PC-3 (cell line): ENCODE data around the gene MYRFL. TPM values are rescaled to one million over a fixed set of nuclear protein-coding genes. Genes with fewer than 3 reads are reported as not detected.
"Not testable (repeated sequence)": the region's sequence is repeated elsewhere in the genome, so short reads cannot be mapped to it uniquely, and the experiment has no call there.

Experiments
- ATAC-seq: fragments of 200-7000 bp; cut with Tn5 transposase; 2 replicates; pipeline ENCODE4 v1.9.1; 2020; ENCODE audit warnings: mild to moderate bottlenecking, moderate library complexity
- BruUV-seq: library from RNA; stranded (reverse); fragments of 400-500 nt; replicated peaks from 2 replicates; lab custom pipeline; 2021; lab: Mats Ljungman, UMichigan
- CTCF ChIA-PET: fragments of 300-600 bp; sonication (Branson Sonifier 250); formaldehyde crosslinking; loops from one replicate; lab custom pipeline; 2022; ENCODE audit warnings: antibody characterized with exemption; lab: Charles Lee
- POLR2A ChIA-PET: fragments of 300-600 bp; sonication (Branson Sonifier 250); formaldehyde crosslinking; loops from one replicate; lab custom pipeline; 2022; ENCODE audit warnings: antibody characterized with exemption; ENCODE audit not compliant: unreplicated experiment; lab: Charles Lee
- DNase-seq: peaks from one replicate; pipeline ENCODE4 v3.0.0-alpha.2; 2015
- H2AFZ ChIP-seq: fragments of 300-600 bp; sonication (generic); 2 replicates; pipeline ENCODE4 v1.6.0; 2016; ENCODE audit warnings: antibody characterized with exemption, low read length
- H3F3A ChIP-seq: fragments of 300-600 bp; sonication (generic); one replicate; pipeline ENCODE4 v1.6.0; 2017; ENCODE audit warnings: antibody characterized with exemption, low read length, control low read depth, mild to moderate bottlenecking; ENCODE audit not compliant: unreplicated experiment
- H3K27ac ChIP-seq: fragments of 300-600 bp; sonication (generic); 2 replicates; pipeline ENCODE4 v1.5.1; 2016; ENCODE audit warnings: mild to moderate bottlenecking, low read length
- H3K27me3 ChIP-seq: fragments of 300-600 bp; sonication (generic); 2 replicates; pipeline ENCODE4 v1.6.1; 2016; ENCODE audit warnings: low read length, mixed read lengths
- H3K36me3 ChIP-seq: fragments of 300-600 bp; sonication (generic); 2 replicates; pipeline ENCODE4 v1.6.1; 2016; ENCODE audit warnings: low read depth, mixed run types, low read length, mixed read lengths
- H3K4me1 ChIP-seq: fragments of 300-600 bp; sonication (generic); 2 replicates; pipeline ENCODE4 v1.5.1; 2016; ENCODE audit warnings: low read length; ENCODE audit not compliant: insufficient read depth
- H3K4me2 ChIP-seq: fragments of 300-600 bp; sonication (generic); 2 replicates; pipeline ENCODE4 v1.6.0; 2016; ENCODE audit warnings: low read length
- H3K4me3 ChIP-seq: fragments of 300-600 bp; sonication (generic); 2 replicates; pipeline ENCODE4 v1.5.1; 2016; ENCODE audit warnings: mild to moderate bottlenecking, low read length, mixed read lengths
- H3K79me2 ChIP-seq: fragments of 300-600 bp; sonication (generic); 2 replicates; pipeline ENCODE4 v1.6.1; 2017; ENCODE audit warnings: low read length, mixed read lengths
- H3K9ac ChIP-seq: fragments of 300-600 bp; sonication (generic); 2 replicates; pipeline ENCODE4 v1.6.0; 2016; ENCODE audit warnings: mild to moderate bottlenecking, low read length
- H3K9me2 ChIP-seq: fragments of 300-600 bp; sonication (generic); replicated peaks from 2 replicates; pipeline ENCODE4 v1.6.1; 2016; ENCODE audit warnings: mixed run types, low read length, mixed read lengths
- H3K9me3 ChIP-seq: fragments of 300-600 bp; sonication (generic); 2 replicates; pipeline ENCODE4 v1.6.1; 2016; ENCODE audit warnings: low read length, mixed read lengths
- H4K20me1 ChIP-seq: fragments of 300-600 bp; sonication (generic); 2 replicates; pipeline ENCODE4 v1.6.1; 2016; ENCODE audit warnings: low read length, mixed read lengths
- EZH2 ChIP-seq: fragments of 300-600 bp; sonication (generic); IDR thresholded peaks from one replicate; pipeline ENCODE4 v1.6.1; 2017; ENCODE audit warnings: antibody characterized with exemption, mild to moderate bottlenecking, low read length; ENCODE audit not compliant: unreplicated experiment
- EZH2phosphoT487 ChIP-seq: fragments of 300-600 bp; sonication (generic); IDR thresholded peaks from 2 replicates; pipeline ENCODE4 v1.6.1; 2018; ENCODE audit warnings: mild to moderate bottlenecking, antibody characterized with exemption, low read length, borderline replicate concordance
- intact Hi-C: fragments of 100-400 bp; cut with micrococcal nuclease; formaldehyde crosslinking; loops from 2 replicates; pipeline ENCODE4 v1.9.0; 2023
- total RNA-seq: library from RNA; depleted of rRNA; stranded (reverse); fragments of >200 nt; gene quantifications from 2 replicates; pipeline ENCODE4 v1.2.3, GENCODE V29; 2014
- TF ChIP-seq, protein P1 (sequence below): fragments of 300-600 bp; sonication (generic); conservative IDR thresholded peaks from 2 replicates; pipeline ENCODE4 v1.5.1; 2017; ENCODE audit warnings: antibody characterized with exemption, low read depth, mild to moderate bottlenecking, low read length

The MYRFL gene
- total RNA-seq, 1 experiment from 2014 or later: not detected

- H3K4me3 ChIP-seq: no peak overlapping the region
- no peak for TF ChIP-seq EZH2
- no peak overlapping the region for H3K4me2 ChIP-seq
- intact Hi-C loops: no loop called here
- H3K4me1 ChIP-seq: no peaks in the 10 kb centered on the region
- H3K9me2 ChIP-seq: no peaks in the 10 kb centered on the region
- H3F3A ChIP-seq: no peaks in the 10 kb centered on the region
- H3K9ac ChIP-seq: no peak overlapping the region
- no peak overlapping the region for H2AFZ ChIP-seq
- BruUV-seq: no TSS peak
- no peak for ATAC-seq
- no peaks in the 10 kb centered on the region for H3K79me2 ChIP-seq
- CTCF ChIA-PET: interaction anchor here (0.6 kb wide), 1 partner anchor 426 kb away, joined by 3 read pairs; no protein-coding TSS in a partner anchor
- H4K20me1 ChIP-seq: no peaks in the 10 kb centered on the region
- DNase-seq: no peak
- H3K27ac ChIP-seq: no peak overlapping the region
- POLR2A ChIA-PET: no interaction called here
- peaks cover 3% of the 10 kb centered on the region; the same call in 1 of the 2 replicates for H3K9me3 ChIP-seq
- H3K27me3 ChIP-seq: no peaks in the 10 kb centered on the region
- H3K36me3 ChIP-seq: peaks cover 6% of the 10 kb centered on the region; the same call in 1 of the 2 replicates
These were observed 35.7 kb upstream of the MYRFL start for GRCh38 chr12:69789351-69789750.

DNA sequence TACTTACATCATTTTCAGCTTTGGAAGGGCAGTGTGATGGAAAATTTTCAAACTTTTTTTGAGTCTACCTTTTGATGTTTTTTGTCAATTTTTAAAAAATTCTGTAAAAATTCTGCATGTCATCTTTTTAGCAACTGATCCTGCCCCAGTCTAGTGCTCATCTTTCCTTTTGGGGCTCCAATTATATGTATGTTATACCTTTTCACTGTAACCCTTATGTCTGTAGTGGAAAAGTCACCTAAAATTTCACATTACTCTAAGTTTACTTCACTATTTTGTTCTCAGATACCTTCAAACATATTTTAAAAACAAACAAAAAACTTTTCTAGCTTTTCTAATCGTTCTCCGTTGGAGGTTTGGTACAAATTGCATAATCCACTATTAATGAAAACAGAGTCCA, 32.5 kb upstream of the MYRFL start:
- H3K9me3 ChIP-seq: peaks cover 3% of the 10 kb centered on the region; the same call in 1 of the 2 replicates
- no peak for ATAC-seq
- TF ChIP-seq, protein P1, sequence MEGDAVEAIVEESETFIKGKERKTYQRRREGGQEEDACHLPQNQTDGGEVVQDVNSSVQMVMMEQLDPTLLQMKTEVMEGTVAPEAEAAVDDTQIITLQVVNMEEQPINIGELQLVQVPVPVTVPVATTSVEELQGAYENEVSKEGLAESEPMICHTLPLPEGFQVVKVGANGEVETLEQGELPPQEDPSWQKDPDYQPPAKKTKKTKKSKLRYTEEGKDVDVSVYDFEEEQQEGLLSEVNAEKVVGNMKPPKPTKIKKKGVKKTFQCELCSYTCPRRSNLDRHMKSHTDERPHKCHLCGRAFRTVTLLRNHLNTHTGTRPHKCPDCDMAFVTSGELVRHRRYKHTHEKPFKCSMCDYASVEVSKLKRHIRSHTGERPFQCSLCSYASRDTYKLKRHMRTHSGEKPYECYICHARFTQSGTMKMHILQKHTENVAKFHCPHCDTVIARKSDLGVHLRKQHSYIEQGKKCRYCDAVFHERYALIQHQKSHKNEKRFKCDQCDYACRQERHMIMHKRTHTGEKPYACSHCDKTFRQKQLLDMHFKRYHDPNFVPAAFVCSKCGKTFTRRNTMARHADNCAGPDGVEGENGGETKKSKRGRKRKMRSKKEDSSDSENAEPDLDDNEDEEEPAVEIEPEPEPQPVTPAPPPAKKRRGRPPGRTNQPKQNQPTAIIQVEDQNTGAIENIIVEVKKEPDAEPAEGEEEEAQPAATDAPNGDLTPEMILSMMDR: no peak
- no peak for TF ChIP-seq EZH2phosphoT487
- TF ChIP-seq EZH2: no peak
- no peak overlapping the region for H3K9ac ChIP-seq
- H3K4me2 ChIP-seq: no peak overlapping the region
- no peaks in the 10 kb centered on the region for H3K9me2 ChIP-seq
- no peaks in the 10 kb centered on the region for H3K4me1 ChIP-seq
- CTCF ChIA-PET: no interaction called here
- BruUV-seq: no TSS peak
- H3K27me3 ChIP-seq: no peaks in the 10 kb centered on the region
- no peak overlapping the region for H3K27ac ChIP-seq
- no peak overlapping the region for H2AFZ ChIP-seq
- intact Hi-C loops: no loop called here
- DNase-seq: no peak
- H4K20me1 ChIP-seq: no peaks in the 10 kb centered on the region
- H3K36me3 ChIP-seq: peaks cover 12% of the 10 kb centered on the region
- H3K4me3 ChIP-seq: no peak overlapping the region
- H3F3A ChIP-seq: no peaks in the 10 kb centered on the region
- no peaks in the 10 kb centered on the region for H3K79me2 ChIP-seq
- POLR2A ChIA-PET: no interaction called here

DNA sequence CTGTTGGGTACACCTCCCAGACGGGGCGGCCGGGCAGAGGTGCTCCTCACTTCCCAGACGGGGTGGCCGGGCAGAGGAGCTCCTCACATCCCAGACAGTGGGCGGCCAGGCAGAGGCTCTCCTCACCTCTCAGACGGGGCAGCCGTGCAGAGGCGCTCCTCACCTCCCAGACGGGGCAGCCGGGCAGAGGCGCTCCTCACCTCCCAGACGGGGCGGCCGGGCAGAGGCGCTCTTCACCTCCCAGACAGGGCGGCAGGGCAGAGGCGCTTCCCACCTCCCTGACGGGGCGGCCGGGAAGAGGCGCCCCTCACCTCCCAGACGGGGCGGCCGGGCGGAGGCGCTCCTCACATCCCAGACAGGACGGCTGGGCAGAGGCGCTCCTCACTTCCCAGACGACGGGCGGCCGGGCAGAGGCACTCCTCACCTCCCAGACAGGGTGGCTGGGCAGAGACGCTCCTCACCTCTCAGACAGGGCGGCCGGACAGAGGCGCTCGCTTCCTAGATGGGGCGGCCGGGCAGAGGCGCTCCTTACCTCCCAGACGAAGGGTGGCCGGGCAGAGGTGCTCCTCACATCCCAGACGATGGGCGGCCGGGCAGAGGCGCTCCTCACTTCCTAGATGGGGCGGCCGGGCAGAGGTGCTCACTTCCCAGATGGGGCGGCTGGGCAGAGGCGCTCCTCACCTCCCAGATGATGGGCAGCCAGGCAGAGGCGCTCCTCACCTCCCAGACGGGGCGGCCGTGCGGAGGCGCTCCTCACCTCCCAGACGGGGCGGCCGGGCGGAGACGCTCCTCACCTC, 17.7 kb upstream of the MYRFL start:
- intact Hi-C loops, DNase-seq, H3K4me1 ChIP-seq, H3K4me3 ChIP-seq, POLR2A ChIA-PET, CTCF ChIA-PET, H3K9ac ChIP-seq, H3K9me3 ChIP-seq, H4K20me1 ChIP-seq, ATAC-seq, H3K36me3 ChIP-seq, H3K27ac ChIP-seq, H3K4me2 ChIP-seq, BruUV-seq, H3F3A ChIP-seq, H2AFZ ChIP-seq, H3K27me3 ChIP-seq, H3K79me2 ChIP-seq, H3K9me2 ChIP-seq: not testable (repeated sequence)
